ENCODE results near the gene PHLPP1. TPM values are rescaled to one million over a fixed set of nuclear protein-coding genes. Genes with fewer than 3 reads are reported as not detected.

Gene PHLPP1
- polyA plus RNA-seq, 3 donors from 2014 or later, result 0.14 to 0.50 TPM; not detected in 1

DNA sequence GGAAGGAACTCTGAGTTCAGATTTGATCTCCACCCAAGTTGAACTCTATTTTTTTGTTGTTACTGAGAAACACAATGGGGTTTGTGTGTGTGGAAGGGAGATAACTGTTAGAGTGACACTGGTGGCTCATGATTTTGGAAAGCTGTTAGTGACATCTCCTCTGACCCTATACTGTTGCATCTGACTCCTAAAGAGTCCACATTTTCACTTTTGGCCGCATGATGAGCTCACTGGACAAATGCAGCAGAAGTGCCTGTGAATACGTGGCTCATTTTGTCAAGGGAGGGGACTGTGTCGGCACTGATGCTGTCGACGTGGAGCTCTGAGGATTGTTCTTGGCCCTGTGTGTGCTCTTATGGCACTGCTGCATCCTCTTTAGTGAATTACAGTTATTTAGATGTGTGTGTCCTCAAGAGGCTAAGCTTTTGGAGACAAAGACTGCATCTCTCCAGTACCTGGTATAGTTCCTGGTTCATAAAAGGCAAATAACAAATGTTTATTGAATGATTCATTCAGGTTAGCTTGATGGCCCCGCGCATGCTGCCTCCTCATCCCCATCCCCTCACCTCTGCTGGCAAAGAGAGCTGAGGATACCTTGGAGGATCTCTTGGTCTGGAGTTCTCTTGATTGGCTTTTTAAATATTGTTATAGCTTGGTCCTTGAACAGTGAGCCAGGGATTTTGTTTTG lies 135.4 kb downstream of the PHLPP1 start:
- H3K4me3 Mint-ChIP-seq, result no peak overlapping the region

DNA sequence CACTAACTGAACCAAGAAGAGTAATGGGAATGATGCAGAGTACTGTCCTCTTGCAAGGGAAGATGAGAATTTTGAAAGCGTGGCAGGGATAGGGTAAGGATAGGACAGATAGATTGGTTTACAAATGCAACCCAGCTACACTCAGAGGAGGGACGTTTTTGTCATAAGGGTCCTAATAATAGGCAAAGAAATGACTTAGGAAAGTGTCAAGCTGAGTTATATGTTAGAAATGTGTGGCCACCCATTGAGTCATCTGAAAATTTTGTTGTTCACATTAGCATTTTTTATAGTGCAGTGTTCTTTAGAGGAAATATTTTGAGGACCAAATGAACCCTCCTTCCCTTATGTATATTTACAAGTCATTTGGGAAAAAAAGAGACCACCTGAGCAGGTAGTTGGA lies 137.5 kb downstream of the PHLPP1 start:
- no peaks in the 10 kb centered on the region for H3K4me1 Mint-ChIP-seq
- no peak for DNase-seq
- H3K4me3 Mint-ChIP-seq, result no peak overlapping the region
- peaks cover 0 to 2% (median 0%) of the 10 kb centered on the region in 3 donors for H3K27me3 Mint-ChIP-seq (ENCODE audit: low read depth in 3 of 3)
- no peaks in the 10 kb centered on the region for H3K9me3 Mint-ChIP-seq
- no peaks in the 10 kb centered on the region for H3K36me3 Mint-ChIP-seq
- no peak overlapping the region for H3K27ac Mint-ChIP-seq

More for the DNA sequence above, 135.4 kb downstream of the PHLPP1 start:
- Mint-ChIP-seq H3K4me1 (peaks cover 14 to 17% of the 10 kb centered on the region in 2 donors), H3K27me3 (ENCODE audit: low read depth in 3 of 3) (peaks cover 0 to 2% (median 0%) of the 10 kb centered on the region in 3 donors), H3K36me3 (no peaks in the 10 kb centered on the region), H3K9me3 (no peaks in the 10 kb centered on the region), H3K27ac (peak overlapping the region in 1 of 6 donors; percentile 6)
- DNase-seq, result no peak

DNA sequence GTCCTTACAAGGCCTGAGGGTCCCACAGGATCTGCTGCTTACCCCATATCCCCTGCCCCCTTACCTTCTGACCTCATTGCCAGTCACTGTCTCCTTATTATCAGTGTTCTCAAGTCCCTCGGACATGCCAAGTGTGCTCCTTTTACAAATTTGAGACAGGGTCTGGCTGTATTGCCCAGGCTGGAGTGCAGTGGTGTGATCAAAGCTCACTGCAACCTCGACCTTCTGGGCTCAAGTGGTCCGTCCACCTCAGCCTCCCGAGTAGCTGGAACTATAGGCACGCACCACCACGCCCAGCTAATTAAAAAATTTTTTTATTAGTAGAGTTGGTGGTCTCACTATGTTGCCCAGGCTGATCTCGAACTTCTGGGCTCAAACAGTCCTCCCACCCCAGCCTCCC lies 141.0 kb downstream of the PHLPP1 start:
- H3K27ac Mint-ChIP-seq, result no peak overlapping the region

DNA sequence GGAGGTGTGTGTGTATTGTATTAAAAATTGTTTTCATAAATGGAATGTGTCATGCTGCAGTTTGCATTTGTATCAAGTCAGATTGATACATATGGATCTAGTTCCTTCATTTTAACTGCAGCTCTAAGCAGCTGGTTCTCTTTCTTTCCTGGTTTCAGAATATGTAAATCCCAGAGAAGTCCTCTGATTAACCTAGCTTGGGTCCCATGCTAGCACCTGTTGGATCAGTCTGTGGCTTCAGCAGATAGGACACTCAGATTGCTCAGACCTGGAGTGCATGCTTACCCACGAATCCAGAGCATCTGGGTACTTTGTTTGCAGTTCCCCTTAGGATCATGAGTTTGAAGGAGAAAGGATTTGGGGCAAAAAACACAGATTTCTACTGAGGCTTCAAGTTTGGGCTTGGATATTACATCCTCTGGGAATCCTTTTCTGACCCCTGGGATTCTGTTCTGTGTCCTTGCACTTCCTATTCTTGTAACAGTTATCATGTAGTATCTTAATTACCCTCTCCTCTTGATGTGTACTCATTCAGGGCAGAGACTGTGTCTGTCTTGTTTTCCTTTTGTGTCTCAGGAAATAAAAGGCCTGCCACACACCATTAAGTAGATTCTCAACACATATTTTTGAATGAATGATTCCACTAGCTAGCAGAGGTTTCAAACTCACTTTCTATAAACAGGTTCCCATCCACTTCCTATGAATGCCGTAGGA lies 142.1 kb downstream of the PHLPP1 start:
- H3K27me3 Mint-ChIP-seq (ENCODE audit: low read depth in 3 of 3), result peaks cover 0 to 2% (median 0%) of the 10 kb centered on the region in 3 donors
- no peaks in the 10 kb centered on the region for H3K36me3 Mint-ChIP-seq
- no peak overlapping the region for H3K27ac Mint-ChIP-seq
- H3K4me3 Mint-ChIP-seq, result no peak overlapping the region
- peaks cover under 1 to 3% of the 10 kb centered on the region in 2 donors for H3K4me1 Mint-ChIP-seq
- no peak for DNase-seq
- H3K9me3 Mint-ChIP-seq, result no peaks in the 10 kb centered on the region

More for the DNA sequence above, 141.0 kb downstream of the PHLPP1 start:
- no peak for DNase-seq
- peaks cover 0 to 2% (median 0%) of the 10 kb centered on the region in 3 donors for H3K27me3 Mint-ChIP-seq (ENCODE audit: low read depth in 3 of 3)
- H3K9me3 Mint-ChIP-seq, result no peaks in the 10 kb centered on the region
- H3K4me1 Mint-ChIP-seq, result no peaks in the 10 kb centered on the region
- H3K36me3 Mint-ChIP-seq, result no peaks in the 10 kb centered on the region
- no peak overlapping the region for H3K4me3 Mint-ChIP-seq

DNA sequence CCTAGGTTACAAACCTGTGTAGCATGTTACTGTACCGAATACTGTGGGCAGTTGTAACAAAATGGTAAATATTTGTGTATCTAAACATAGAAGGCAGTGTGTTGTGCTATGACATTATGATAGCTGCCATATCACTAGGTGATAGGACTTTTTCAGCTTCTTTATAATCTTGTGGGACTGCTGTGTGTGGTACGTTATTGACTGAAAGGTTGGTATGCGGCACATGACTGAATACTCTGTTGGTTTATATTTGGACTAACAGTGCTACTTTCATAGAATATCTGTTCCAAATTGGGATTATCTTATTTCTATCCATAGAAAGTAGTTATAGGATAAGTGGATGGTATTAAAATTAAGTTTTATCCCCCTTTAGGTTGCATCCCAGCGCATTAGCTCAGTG lies 144.7 kb downstream of the PHLPP1 start:
- no peak for DNase-seq
- H3K4me1 Mint-ChIP-seq, result peaks cover 12 to 17% of the 10 kb centered on the region in 2 donors
- H3K27ac Mint-ChIP-seq, result no peak overlapping the region

DNA sequence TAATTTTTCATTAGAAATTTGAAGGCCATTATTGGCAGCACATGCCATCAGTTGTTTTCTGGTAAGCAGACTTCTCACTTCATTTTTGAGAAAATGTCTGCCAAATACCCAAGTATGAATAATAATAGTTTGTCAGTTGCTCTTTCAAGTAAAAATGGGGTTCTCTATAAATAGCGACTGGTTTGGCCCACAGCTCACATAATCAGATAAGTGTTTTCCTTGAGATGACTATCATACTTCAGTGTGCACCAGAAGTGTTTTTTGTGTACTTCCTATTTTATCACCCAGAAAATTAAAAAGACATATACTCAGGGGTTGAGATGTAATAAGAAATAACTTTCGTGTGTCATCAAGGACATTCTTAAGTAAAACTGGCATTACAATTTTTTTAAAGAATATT lies 147.1 kb downstream of the PHLPP1 start:
- no peak overlapping the region for H3K4me3 Mint-ChIP-seq
- H3K36me3 Mint-ChIP-seq, result peaks cover 0 to 4% (median 0%) of the 10 kb centered on the region in 3 donors
- H3K9me3 Mint-ChIP-seq, result no peaks in the 10 kb centered on the region
- no peak for DNase-seq
- H3K27ac Mint-ChIP-seq, result no peak overlapping the region
- peaks cover 0 to 2% (median 0%) of the 10 kb centered on the region in 3 donors for H3K27me3 Mint-ChIP-seq (ENCODE audit: low read depth in 3 of 3)
- peaks cover 12 to 24% of the 10 kb centered on the region in 2 donors for H3K4me1 Mint-ChIP-seq

More for the DNA sequence above, 144.7 kb downstream of the PHLPP1 start:
- peaks cover 0 to 4% (median 0%) of the 10 kb centered on the region in 3 donors for H3K36me3 Mint-ChIP-seq
- H3K9me3 Mint-ChIP-seq, result no peaks in the 10 kb centered on the region
- H3K4me3 Mint-ChIP-seq, result no peak overlapping the region
- H3K27me3 Mint-ChIP-seq (ENCODE audit: low read depth in 3 of 3), result peaks cover 0 to 2% (median 0%) of the 10 kb centered on the region in 3 donors

DNA sequence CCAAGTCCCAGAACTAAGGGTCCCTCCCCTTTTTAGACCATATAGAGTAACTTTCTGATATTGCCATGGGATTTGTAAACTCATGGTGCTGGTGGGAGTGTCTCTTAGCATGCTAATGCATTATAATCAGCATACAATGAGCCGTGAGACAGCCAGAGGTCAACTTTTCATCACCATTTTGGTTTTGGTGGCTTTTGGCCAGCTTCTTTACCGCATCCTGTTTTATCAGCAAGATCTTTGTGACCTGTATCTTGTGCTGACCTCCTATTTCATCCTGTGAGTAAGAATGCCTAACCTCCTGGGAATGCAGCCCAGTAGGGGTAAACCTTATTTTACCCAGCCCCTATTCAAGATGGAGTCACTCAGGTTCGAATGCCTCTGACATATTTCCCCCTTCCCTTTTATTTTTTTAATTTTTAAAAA lies 148.2 kb downstream of the PHLPP1 start:
- peaks cover 0 to 2% (median 1%) of the 10 kb centered on the region in 3 donors for H3K27me3 Mint-ChIP-seq (ENCODE audit: low read depth in 3 of 3)
- H3K9me3 Mint-ChIP-seq, result no peaks in the 10 kb centered on the region
- peaks cover 12 to 28% of the 10 kb centered on the region in 2 donors for H3K4me1 Mint-ChIP-seq
- no peak overlapping the region for H3K27ac Mint-ChIP-seq
- no peak overlapping the region for H3K4me3 Mint-ChIP-seq
- peaks cover 0 to 4% (median 0%) of the 10 kb centered on the region in 3 donors for H3K36me3 Mint-ChIP-seq
- peak in 1 of 3 donors; percentile 15 for DNase-seq

DNA sequence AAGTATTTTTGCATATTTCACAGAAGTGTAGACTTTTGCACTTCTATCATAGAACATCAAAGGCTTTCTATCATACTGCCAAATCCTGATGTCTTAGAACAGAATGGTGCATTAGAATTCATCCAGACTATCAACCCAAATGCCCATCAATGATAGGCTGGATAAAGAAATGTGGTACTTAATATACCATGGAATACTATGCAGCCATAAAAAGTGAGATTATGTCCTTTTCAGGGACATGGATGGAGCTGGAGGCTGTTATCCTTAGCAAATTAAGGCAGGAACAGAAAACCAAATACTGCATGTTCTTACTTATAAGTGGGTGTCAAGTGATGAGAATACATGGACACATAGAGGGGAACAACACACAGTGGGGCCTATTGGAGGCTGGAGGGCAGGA lies 150.2 kb downstream of the PHLPP1 start:
- no peak overlapping the region for H3K4me3 Mint-ChIP-seq
- H3K27ac Mint-ChIP-seq, result no peak overlapping the region
- peaks cover 0 to 2% (median 1%) of the 10 kb centered on the region in 3 donors for H3K27me3 Mint-ChIP-seq (ENCODE audit: low read depth in 3 of 3)
- H3K36me3 Mint-ChIP-seq, result peaks cover 0 to 4% (median 0%) of the 10 kb centered on the region in 3 donors
- no peak for DNase-seq
- H3K9me3 Mint-ChIP-seq, result no peaks in the 10 kb centered on the region
- peaks cover 26 to 46% of the 10 kb centered on the region in 2 donors for H3K4me1 Mint-ChIP-seq

DNA sequence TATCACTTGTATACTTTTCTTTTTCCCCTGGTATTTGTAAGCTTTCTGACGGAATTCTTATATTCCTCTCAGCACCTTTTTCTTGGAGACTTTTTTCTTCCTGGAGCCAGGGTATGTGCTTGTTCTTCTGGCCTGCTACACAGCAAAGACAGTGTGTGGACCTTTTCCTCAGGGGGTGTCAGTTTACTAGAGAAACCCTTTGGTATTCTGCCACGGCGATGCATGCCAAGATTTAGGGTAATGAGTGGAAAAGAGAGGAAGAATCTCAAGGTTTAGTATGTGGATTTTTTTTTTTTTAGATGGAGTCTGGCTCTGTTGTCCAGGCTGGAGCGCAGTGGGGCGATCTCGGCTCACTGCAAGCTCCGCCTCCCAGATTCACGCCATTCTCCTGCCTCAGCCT lies 152.2 kb downstream of the PHLPP1 start:
- Mint-ChIP-seq H3K27ac (peak overlapping the region in 2 of 6 donors; percentile 28 to 34), H3K27me3 (ENCODE audit: low read depth in 3 of 3) (peaks cover 0 to 2% (median 1%) of the 10 kb centered on the region in 3 donors), H3K9me3 (no peaks in the 10 kb centered on the region)

DNA sequence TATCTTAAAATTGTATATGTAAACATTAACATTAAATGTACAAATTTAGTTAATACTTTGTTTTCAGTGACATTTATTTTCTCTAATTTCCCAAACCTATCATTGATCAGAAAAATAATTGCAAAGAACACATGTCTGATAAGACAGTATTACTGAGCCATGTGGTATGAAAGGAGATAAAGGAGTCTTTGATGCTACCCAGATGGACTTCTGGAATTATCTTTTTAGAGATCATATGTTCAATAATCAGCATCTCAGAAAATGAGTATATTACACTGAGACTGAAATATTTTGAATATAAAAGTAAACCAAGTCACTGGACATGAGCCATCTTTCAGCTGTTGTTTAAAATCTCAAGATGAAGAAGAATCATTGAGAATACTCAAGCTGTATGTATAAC lies 153.3 kb downstream of the PHLPP1 start:
- H3K36me3 Mint-ChIP-seq, result no peaks in the 10 kb centered on the region
- peak overlapping the region; percentile 78 to 94 (median 92) for H3K27ac Mint-ChIP-seq
- peaks cover 0 to 2% (median 1%) of the 10 kb centered on the region in 3 donors for H3K27me3 Mint-ChIP-seq (ENCODE audit: low read depth in 3 of 3)
- H3K4me3 Mint-ChIP-seq, result peak overlapping the region in 3 of 5 donors; percentile 82 to 85 (median 82)
- DNase-seq, result no peak
- peaks cover 15 to 31% of the 10 kb centered on the region in 2 donors for H3K4me1 Mint-ChIP-seq
- no peaks in the 10 kb centered on the region for H3K9me3 Mint-ChIP-seq

More for the DNA sequence above, 152.2 kb downstream of the PHLPP1 start:
- peaks cover 24 to 42% of the 10 kb centered on the region in 2 donors for H3K4me1 Mint-ChIP-seq
- H3K4me3 Mint-ChIP-seq, result no peak overlapping the region
- DNase-seq, result no peak
- peaks cover 0 to 4% (median 0%) of the 10 kb centered on the region in 3 donors for H3K36me3 Mint-ChIP-seq

DNA sequence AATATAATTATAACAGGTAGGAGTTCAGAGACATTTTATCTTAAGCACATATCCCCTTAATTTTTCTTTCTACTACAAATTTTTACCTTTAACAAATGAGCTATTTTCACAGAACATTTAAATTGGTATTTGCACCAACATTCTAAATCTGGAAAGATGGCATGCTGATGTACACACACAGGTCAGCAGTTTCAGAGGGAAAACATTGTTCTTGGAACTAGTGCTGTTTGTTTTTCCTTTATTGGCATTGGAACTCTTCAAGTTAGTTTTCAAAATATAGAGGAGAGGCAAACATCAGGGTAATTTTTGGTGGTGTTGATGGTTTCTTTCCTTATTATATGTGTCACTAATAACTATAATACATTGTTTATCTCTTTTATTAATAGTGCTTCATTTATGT lies 155.3 kb downstream of the PHLPP1 start:
- no peaks in the 10 kb centered on the region for H3K36me3 Mint-ChIP-seq
- H3K27ac Mint-ChIP-seq, result peak overlapping the region in 5 of 6 donors; percentile 13 to 78 (median 36)
- no peak for DNase-seq
- peaks cover 0 to 4% (median 1%) of the 10 kb centered on the region in 3 donors for H3K27me3 Mint-ChIP-seq (ENCODE audit: low read depth in 3 of 3)
- H3K4me1 Mint-ChIP-seq, result peaks cover 17 to 36% of the 10 kb centered on the region in 2 donors
- H3K9me3 Mint-ChIP-seq, result no peaks in the 10 kb centered on the region
- no peak overlapping the region for H3K4me3 Mint-ChIP-seq

DNA sequence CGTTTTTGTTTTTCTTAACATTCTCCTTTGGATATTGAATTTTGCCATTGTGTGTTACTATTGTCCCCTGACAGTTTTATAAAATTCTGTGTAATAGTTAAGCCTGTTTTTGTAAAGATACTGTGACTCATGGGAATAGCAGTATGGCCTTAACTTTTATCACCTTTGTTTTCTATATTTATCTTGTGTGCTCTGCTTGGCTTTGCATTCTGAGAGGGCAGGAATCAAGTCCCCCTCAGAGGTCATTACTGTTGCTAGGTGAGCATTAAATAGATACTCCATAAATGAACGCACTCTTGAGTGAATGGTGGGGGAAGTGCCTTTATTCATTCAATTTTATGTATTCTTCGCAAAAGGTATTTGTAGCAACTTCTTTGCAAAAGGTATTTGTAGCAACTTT lies 160.0 kb downstream of the PHLPP1 start:
- Mint-ChIP-seq H3K36me3 (no peaks in the 10 kb centered on the region), H3K9me3 (no peaks in the 10 kb centered on the region), H3K4me3 (no peak overlapping the region), H3K4me1 (peaks cover 3 to 8% of the 10 kb centered on the region in 2 donors), H3K27me3 (ENCODE audit: low read depth in 3 of 3) (peaks cover 0 to 2% (median 0%) of the 10 kb centered on the region in 3 donors), H3K27ac (no peak overlapping the region)
- DNase-seq, result no peak

DNA sequence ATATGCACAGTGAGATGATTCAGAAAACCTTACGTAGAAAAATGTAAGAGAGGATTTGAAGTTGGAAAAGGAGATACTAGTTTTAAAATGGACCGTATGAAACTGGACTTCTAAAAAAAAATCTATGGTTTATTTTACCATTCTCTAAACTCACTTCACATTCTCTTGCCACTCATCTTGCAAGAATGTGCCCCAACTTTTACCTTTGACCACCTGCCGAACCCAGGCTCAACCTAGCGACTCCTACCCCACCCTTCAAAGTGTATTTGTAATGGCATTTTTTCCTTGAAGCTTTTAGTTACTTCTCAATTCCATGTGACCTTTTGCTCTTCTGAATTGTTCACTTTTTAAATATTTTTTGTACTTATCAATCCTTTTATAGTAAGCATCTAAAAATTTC lies 160.8 kb downstream of the PHLPP1 start:
- Mint-ChIP-seq H3K27ac (no peak overlapping the region), H3K36me3 (no peaks in the 10 kb centered on the region)

DNA sequence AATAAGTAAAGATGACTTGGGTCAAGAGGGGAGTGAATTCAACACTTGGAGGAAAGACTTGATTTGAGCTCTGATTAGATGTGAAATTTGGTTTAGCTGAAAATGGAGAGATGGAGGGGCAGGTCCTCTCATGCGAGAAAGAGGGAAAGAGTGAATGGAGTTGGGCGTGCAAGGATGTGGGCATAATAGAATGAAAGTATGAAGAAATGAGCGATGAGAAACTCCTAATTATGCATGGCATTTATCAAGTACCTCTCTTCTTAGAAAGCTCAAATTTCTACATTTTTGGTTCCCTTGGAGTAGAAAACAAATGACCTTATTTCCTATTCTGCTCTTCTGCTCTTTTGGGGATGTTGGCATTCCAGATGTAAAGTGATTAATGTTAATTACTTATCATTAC lies 161.5 kb downstream of the PHLPP1 start:
- Mint-ChIP-seq H3K4me1 (peaks cover 8 to 13% of the 10 kb centered on the region in 2 donors), H3K36me3 (no peaks in the 10 kb centered on the region), H3K9me3 (no peaks in the 10 kb centered on the region), H3K27me3 (ENCODE audit: low read depth in 3 of 3) (peaks cover 0 to 2% (median 0%) of the 10 kb centered on the region in 3 donors), H3K4me3 (no peak overlapping the region), H3K27ac (no peak overlapping the region)
- no peak for DNase-seq

More for the DNA sequence above, 160.8 kb downstream of the PHLPP1 start:
- Mint-ChIP-seq H3K9me3 (no peaks in the 10 kb centered on the region), H3K27me3 (ENCODE audit: low read depth in 3 of 3) (peaks cover 0 to 2% (median 0%) of the 10 kb centered on the region in 3 donors), H3K4me3 (no peak overlapping the region), H3K4me1 (peaks cover 3 to 7% of the 10 kb centered on the region in 2 donors)
- no peak for DNase-seq
